Muscle of leg (tissue), 11 donors: ENCODE results near the gene UST. TPM values are rescaled to one million over a fixed set of nuclear protein-coding genes. Genes with fewer than 3 reads are reported as not detected.

Experiments
- DNase-seq: peaks from one replicate; pipeline ENCODE4 v3.0.0; 2013
- H3K27ac ChIP-seq: one replicate; pipeline ENCODE4 v1.5.1; 2013; ENCODE audit warnings: mild to moderate bottlenecking, low read length, control low read depth
- H3K27me3 ChIP-seq: one replicate; pipeline ENCODE4 v1.6.1; 2013; ENCODE audit warnings: low read length; ENCODE audit not compliant: control insufficient read depth, insufficient read depth
- H3K36me3 ChIP-seq: one replicate; pipeline ENCODE4 v1.6.1; 2013; ENCODE audit warnings: low read length; ENCODE audit not compliant: control insufficient read depth, insufficient read depth
- H3K4me1 ChIP-seq: one replicate; pipeline ENCODE4 v1.6.1; 2013; ENCODE audit warnings: low read length; ENCODE audit not compliant: control insufficient read depth, insufficient read depth
- H3K4me3 ChIP-seq: one replicate; pipeline ENCODE4 v1.5.1; 2013; ENCODE audit warnings: low read length, control low read depth
- H3K9me3 ChIP-seq: replicated peaks from 2 replicates; pipeline ENCODE4 v1.6.1; 2013; ENCODE audit warnings: low read depth, low read length; ENCODE audit not compliant: control insufficient read depth
- WGBS: methylation state at CpG from one replicate; pipeline ENCODE4 v1.1.5; 2013; ENCODE audit warnings: missing lambda C conversion rate; ENCODE audit not compliant: insufficient coverage; 5-methylcytosine and 5-hydroxymethylcytosine counted together
- polyA plus RNA-seq, 8 donors: library from polyadenylated mRNA; unstranded; fragments of 120-200 nt; gene quantifications; one replicate each; pipeline versions ENCODE4 v1.2.1 to v1.2.3, GENCODE V29; 2013; ENCODE audit warnings: inconsistent platforms in 1 of 8, low replicate concordance in 1 of 8; ENCODE audit not compliant: insufficient read length in 8 of 8, insufficient read depth in 1 of 8
- total RNA-seq: library from RNA; stranded (reverse); fragments of 120-200 nt; gene quantifications from one replicate; pipeline ENCODE4 v1.2.4, GENCODE V29; 2013

The UST gene
- total and polyA plus RNA-seq, 9 donors = 5.0 to 15.6 (median 9.3) TPM

DNA sequence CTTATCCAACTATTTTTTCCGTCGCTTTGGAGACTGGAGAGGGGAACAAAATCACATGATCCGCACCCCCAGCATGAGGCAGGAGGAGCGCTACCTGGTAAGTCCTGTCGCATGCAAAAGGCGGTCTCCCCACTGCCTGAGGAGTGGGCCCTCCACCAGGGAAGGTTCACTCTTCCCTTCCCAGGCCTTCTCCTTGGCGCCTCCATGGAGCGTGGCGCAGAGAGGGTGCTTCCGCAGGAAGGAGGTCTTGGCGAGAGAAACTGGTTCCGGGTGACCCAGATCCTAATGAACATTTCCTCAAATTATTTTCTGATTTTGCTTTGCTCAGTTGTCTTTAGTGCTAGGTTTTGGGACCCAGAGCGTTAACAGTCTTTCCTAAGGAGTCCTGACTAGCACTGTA, 217.6 kb downstream of the UST start:
- no peak overlapping the region for H3K4me3 ChIP-seq
- H3K4me1 ChIP-seq = peaks cover 24% of the 10 kb centered on the region
- no peaks in the 10 kb centered on the region for H3K27me3 ChIP-seq
- no peak for DNase-seq
- H3K27ac ChIP-seq = no peak overlapping the region
- no peaks in the 10 kb centered on the region for H3K36me3 ChIP-seq
- WGBS = 100% methylated on average over 9 of the region's 13 CpGs
- no peaks in the 10 kb centered on the region for H3K9me3 ChIP-seq

DNA sequence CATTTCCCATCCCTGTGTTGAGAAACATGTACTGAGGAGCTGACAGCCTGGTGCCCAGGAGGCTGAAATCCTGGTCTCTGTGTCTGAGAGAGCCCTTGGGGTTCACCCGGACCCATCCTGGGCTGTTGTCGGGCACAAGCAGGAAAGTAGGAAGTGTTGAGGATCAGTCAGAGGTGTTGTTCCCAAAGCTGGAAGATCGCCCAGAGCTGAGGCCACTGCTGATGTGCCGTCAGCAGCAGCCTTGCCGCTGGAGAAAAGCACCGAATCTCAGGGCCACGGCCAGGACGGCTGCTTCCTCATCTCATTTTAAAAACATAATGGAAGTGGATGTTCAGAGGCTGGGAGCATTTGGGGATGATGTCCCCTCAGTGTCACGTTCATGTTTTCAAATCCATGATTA, 218.5 kb downstream of the UST start:
- WGBS = 67% methylated on average over 4 of the region's 9 CpGs
- DNase-seq = no peak
- Histone ChIP-seq H3K36me3 (no peaks in the 10 kb centered on the region), H3K4me1 (peaks cover 31% of the 10 kb centered on the region), H3K4me3 (no peak overlapping the region), H3K9me3 (no peaks in the 10 kb centered on the region), H3K27me3 (no peaks in the 10 kb centered on the region), H3K27ac (no peak overlapping the region)

DNA sequence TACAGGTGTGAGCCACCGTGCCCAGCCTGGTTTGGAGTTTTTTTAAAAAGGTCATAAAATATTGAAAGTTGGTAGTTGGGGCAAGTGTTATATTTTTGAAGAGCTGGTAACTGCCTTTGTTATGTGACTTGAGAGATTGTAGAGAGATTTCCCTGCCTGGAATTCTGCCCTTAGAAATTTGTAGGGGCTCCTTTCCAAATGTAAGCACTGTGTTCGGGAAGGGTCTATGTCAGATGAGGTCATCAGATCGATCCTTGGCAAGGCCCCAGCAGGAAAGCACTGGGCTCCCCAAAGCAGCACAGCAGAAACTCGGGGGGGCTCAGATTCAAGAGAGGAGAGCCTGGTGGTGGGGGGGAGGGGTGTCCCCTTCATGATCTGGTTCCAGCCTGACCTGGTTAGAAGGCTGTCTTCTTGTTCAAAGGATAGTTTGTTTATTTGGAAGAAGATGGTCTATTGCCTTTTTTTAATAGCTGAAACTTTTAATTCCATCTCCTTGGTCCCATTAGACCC, 220.2 kb downstream of the UST start:
- WGBS = 11% methylated on average over 3 of the region's 4 CpGs
- peak; percentile 48 for DNase-seq
- Histone ChIP-seq H3K4me3 (no peak overlapping the region), H3K27ac (peak overlapping the region; percentile 84), H3K4me1 (peaks cover 44% of the 10 kb centered on the region), H3K9me3 (no peaks in the 10 kb centered on the region), H3K36me3 (no peaks in the 10 kb centered on the region), H3K27me3 (no peaks in the 10 kb centered on the region)

DNA sequence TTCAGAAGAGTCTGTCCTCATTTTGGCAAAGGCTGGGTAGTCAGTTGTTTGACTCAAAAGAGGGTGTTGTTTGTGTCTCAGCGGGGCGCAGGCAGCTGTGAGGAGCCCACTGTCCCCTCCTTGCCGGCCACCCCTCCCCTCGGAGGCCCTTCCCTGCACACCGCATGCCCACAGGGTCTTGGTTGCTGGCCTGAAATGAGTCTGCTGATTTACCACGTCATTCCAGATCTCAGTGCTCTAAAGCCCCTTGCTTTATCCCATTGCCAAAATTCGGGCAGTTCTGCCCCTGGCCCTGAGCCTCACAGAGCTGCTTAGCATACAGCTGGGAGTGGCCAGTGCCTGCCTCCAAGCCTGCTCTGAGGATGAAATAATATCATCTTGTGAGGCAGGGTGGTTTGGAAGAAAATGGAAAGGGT, 220.7 kb downstream of the UST start:
- Histone ChIP-seq H3K4me1 (peaks cover 49% of the 10 kb centered on the region), H3K36me3 (no peaks in the 10 kb centered on the region), H3K9me3 (no peaks in the 10 kb centered on the region), H3K27ac (peak overlapping the region; percentile 84), H3K27me3 (no peaks in the 10 kb centered on the region), H3K4me3 (no peak overlapping the region)
- DNase-seq = peak; percentile 58
- 54% methylated on average over 5 of the region's 7 CpGs for WGBS

DNA sequence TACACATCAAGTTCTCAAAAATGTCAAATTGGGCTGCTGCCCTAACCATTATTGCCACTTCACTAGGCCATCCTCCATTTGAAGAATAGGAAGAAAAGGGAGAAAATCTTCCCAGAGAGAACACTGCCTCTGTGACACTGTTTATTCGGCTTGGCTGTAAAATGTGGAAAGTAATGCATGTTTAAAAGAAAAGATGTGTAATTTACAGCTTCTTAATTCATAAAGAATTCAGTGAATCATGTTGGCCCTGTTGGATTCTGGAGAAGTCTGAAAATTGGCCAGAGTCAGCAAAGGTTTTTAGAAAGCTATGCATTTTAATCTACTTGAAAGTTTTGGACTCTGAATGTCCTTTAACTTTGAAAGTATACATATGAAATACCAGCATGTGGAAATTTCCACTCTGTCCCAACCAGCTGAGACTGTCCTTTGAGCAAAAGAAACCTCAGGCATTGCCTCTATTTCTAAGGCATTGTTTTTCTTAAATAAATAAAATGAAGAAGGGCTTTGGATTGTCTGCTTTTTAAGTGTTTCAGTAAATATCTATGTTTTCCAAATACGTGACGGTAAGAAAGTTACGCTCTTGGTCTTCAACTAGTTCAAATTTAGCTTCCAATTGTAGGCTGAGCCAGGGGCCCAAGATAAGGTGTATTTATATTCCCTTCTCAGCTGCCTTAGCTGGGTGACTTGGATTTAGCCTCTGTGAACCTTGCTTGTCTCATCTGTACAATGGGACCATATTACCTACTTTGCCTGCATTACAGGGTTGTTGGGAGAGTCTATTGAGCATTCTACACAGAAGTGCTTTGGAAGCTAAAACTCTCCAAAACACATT, 222.2 kb downstream of the UST start:
- Histone ChIP-seq H3K9me3 (no peaks in the 10 kb centered on the region), H3K27me3 (no peaks in the 10 kb centered on the region), H3K4me1 (peaks cover 52% of the 10 kb centered on the region), H3K36me3 (no peaks in the 10 kb centered on the region), H3K4me3 (no peak overlapping the region), H3K27ac (peak overlapping the region; percentile 84)
- WGBS = no CpG with 5 or more reads among the region's 4 CpGs
- peak; percentile 89 for DNase-seq

DNA sequence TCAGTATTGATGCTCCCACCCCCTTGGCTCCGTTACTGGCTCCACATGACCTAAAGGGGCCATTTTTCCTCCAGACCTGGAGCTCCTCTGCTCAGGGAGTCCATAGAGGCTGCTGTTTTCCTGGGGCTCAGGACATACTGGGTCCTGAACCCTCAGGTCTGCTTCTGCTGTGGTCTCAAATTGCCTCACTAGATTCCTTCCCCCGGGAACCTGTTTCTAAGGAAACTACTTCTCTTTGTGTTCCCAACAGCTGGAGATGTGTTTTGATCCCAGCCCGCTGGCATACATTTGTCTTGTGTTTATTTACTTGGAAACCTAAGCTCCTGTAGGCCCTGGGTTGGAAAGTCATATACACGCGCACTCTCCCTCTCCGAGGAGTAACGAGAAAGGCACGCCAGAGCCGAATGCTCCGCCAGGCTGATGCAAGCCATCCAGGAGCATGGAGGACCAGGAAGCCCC, 222.8 kb downstream of the UST start:
- WGBS = 7% methylated on average over 8 of the region's 10 CpGs
- H3K36me3 ChIP-seq = no peaks in the 10 kb centered on the region
- DNase-seq = peak; percentile 99
- H3K27ac ChIP-seq = peak overlapping the region; percentile 84
- no peaks in the 10 kb centered on the region for H3K9me3 ChIP-seq
- H3K27me3 ChIP-seq = no peaks in the 10 kb centered on the region
- peaks cover 53% of the 10 kb centered on the region for H3K4me1 ChIP-seq
- H3K4me3 ChIP-seq = no peak overlapping the region

DNA sequence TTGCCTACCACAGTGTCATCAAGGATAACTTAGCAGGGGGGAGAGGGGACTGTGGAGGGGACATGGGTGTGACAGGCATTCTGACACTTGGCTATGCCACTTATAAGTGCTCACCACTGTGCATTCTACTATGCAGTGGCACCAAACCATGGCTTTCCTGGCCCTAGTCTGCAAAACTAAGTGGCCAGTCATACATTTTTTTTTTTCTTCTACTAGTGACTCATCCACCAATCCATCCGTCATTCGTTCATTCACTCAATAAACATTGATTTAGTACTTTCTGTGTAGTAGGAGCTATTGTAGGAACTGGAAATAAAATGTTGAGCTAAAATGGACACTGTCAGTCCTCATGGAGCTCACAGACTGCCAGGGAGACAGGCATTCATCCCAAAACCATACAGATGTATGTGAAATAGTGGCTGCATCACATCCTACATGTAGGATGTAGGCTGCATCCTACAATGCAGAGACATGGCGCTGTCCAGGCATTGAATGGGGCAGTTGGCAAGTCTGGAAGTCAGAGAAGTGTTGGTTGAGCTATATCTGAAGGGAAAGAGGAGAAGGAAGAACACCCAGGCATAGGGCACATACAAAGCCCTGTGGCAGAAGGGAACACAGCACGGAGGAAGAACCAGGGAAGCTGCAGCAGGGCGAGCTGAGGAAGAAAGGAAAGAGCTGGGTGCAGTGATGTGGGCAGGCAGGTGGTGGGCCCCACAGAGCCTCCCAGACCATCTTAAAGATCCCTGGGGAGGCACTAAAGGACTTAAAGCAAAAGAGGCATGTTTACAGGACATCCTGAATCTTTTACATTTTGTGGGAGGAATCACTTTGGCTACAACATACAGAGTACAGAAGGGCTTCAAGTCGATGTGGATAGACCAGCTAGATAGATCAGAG, 224.4 kb downstream of the UST start:
- H3K36me3 ChIP-seq = no peaks in the 10 kb centered on the region
- no peaks in the 10 kb centered on the region for H3K27me3 ChIP-seq
- H3K27ac ChIP-seq = no peak overlapping the region
- DNase-seq = no peak
- no peaks in the 10 kb centered on the region for H3K9me3 ChIP-seq
- 75% methylated on average over 4 of the region's 6 CpGs for WGBS
- H3K4me1 ChIP-seq = peaks cover 53% of the 10 kb centered on the region
- no peak overlapping the region for H3K4me3 ChIP-seq

DNA sequence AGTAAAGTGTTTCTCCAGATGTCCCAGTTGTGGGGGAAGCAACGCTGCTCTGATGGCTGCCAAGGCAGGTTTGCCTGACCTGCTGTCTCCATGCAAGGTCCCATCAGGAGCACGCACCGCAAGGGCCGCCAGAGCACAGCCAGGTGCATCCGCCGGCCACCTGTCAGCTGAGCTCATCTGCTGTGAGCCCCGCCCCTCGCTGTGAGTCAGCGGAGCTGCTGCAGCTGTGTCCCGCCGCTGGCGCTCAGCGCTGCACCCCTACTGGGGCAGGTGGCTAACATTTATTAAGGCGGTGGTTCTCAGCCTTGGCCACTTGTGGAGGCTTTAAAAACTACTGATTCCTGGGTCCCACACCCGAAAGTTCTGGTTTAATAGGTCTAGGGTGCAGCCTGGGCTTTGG, 225.7 kb downstream of the UST start:
- 18% methylated on average over 15 of the region's 15 CpGs for WGBS
- no peaks in the 10 kb centered on the region for H3K36me3 ChIP-seq
- DNase-seq = peak; percentile 95
- H3K27me3 ChIP-seq = no peaks in the 10 kb centered on the region
- H3K4me1 ChIP-seq = peaks cover 49% of the 10 kb centered on the region
- no peaks in the 10 kb centered on the region for H3K9me3 ChIP-seq
- H3K4me3 ChIP-seq = no peak overlapping the region
- H3K27ac ChIP-seq = peak overlapping the region; percentile 49

DNA sequence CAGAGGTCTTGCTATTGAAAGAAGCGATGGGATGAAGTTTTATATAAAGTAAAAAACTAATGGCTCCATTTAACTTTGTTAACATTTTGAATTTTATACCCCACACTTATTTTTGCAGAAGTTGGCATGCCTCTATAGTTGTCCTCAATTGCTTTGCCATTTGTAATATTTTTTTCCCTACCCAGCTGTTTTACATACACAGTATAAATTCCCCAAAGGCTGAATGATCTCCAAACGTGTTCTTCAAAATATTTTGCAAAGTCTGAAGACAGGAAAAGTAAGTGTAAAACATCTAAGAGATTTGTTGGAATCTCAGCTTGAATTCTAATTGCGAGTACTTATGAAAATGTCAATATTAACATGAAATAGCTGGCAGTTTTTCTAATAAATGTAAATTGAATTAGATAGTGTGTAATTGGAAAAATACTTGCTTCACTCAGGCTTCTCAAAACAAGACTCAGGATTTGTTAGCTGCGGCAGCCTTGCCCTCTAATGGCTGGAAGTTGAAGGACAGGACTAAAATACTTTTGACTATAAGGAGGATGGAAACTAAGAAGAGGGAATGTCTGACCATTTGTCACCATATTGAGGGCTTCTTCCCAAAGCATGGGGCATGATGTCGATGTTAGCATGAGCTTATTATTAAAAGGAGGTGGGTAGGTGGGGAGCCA, 226.8 kb downstream of the UST start:
- DNase-seq = peak; percentile 85
- Histone ChIP-seq H3K4me3 (no peak overlapping the region), H3K4me1 (peaks cover 37% of the 10 kb centered on the region), H3K36me3 (no peaks in the 10 kb centered on the region), H3K9me3 (no peaks in the 10 kb centered on the region), H3K27ac (peak overlapping the region; percentile 38), H3K27me3 (no peaks in the 10 kb centered on the region)
- WGBS = 0% methylated on average over 1 of the region's 5 CpGs
